ENCODE results near the gene FBXW12. TPM values are rescaled to one million over a fixed set of nuclear protein-coding genes. Genes with fewer than 3 reads are reported as not detected.

The FBXW12 gene
- total RNA-seq, 4 donors from 2014 or later = not detected

DNA sequence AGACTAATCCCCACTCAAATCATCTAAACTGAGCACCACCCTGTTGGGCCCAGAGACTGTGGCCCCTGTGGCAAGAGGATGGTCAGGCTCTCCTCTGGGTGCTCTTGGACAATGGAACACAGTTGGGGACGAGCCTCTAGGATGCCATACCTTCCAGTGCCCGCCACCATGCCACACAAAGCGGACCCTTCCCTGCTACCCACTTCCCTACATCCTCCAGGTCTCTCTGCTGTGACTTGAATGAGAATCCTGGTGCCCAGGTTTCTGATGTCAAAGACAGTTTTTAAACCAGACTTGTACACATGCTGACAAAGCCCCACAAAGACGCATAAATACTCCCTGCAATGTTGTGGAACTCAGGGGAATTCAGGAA lies 63.2 kb downstream of the FBXW12 start:
- Histone ChIP-seq H3K9me3 (no peaks in the 10 kb centered on the region), H3K36me3 (peaks cover 0 to 11% (median 0%) of the 10 kb centered on the region in 3 donors), H3K4me1 (peaks cover 51 to 78% (median 66%) of the 10 kb centered on the region in 3 donors), H3K4me3 (no peak overlapping the region), H3K27me3 (no peaks in the 10 kb centered on the region), H3K27ac (peak overlapping the region; percentile 95 to 98 (median 96))
- 80 to 94% methylated on average over 1 to 3 of the region's 4 CpGs for WGBS, 2 donors
- intact Hi-C loops (cut with DNase I) = loop anchor here (2.0 to 5.0 kb wide), 2 partner anchors 162 to 243 kb away; no protein-coding TSS in a partner anchor
- TF ChIP-seq CTCF (IDR thresholded peaks at IDR 0.05) (no peak), POLR2A (IDR thresholded peaks at IDR 0.05) (no peak)
- no peak for DNase-seq

DNA sequence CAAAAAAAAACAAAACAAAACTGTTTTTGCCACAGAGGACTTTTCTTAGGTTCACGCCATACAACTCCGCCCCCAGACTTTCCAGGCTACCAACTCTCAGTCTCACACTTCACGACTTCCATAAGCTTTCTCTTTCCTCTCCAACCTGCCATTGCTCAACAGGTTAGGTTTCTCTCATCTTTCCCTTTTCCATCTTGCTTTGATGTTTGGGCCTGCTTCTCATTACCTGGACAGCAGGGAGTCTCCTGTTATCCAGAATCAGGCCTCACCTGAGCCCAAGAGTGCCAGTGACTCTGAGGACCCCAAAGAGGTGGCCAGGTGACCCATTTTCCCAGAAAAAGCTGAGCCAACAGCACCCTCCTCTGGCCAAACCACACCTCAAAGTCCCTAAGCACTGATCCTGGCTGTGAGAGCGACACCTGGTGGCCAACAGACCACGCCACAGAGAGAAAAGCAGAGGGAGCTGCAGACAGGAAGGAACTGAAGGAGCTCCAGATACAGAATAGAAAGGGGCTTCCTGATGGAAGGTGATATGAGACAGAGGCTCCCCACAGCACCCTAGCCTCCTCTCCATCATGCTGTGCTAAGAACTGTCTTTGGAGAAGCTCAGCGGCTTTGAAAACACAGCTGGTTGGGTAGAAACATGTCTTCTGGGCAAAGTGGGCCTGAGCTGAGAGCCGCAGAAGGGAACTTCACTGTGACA lies 63.9 kb downstream of the FBXW12 start:
- intact Hi-C loops (cut with DNase I) = loop anchor here (2.0 to 5.0 kb wide), 3 partner anchors 37 to 244 kb away; no protein-coding TSS in a partner anchor
- no peak for TF ChIP-seq POLR2A (IDR thresholded peaks at IDR 0.05)
- TF ChIP-seq CTCF (IDR thresholded peaks at IDR 0.05) = peak; percentile 99 to 100 (median 100)
- Histone ChIP-seq H3K27me3 (no peaks in the 10 kb centered on the region), H3K4me3 (no peak overlapping the region), H3K4me1 (peaks cover 45 to 74% (median 60%) of the 10 kb centered on the region in 3 donors), H3K9me3 (no peaks in the 10 kb centered on the region), H3K36me3 (peaks cover 0 to 11% (median 0%) of the 10 kb centered on the region in 3 donors), H3K27ac (peak overlapping the region; percentile 95 to 98 (median 96))
- 22 to 31% methylated on average over 7 of the region's 7 CpGs for WGBS, 2 donors
- DNase-seq = no peak

DNA sequence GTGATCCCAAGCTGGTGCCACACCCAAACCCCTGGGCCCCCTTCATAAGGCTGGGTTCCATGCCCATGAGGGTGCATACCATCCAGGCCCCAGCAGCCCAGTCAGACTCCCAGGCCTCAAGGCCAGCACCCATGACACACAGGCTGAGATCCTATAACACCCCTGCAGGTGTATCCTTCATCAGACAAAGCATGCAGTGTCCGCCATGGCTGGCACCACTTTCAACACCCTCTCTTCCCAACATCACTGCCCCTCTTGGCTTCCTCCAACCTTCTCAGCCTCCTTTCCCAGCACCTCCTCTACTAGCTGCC lies 64.4 kb downstream of the FBXW12 start:
- Histone ChIP-seq H3K27me3 (no peaks in the 10 kb centered on the region), H3K9me3 (no peaks in the 10 kb centered on the region)

GRCh38 chr3:48436855-48437254 lies 64.8 kb downstream of the FBXW12 start:
- 86 to 88% methylated on average over 7 of the region's 7 CpGs for WGBS, 2 donors
- Histone ChIP-seq H3K36me3 (peaks cover 0 to 17% (median 0%) of the 10 kb centered on the region in 3 donors), H3K27me3 (no peaks in the 10 kb centered on the region), H3K9me3 (no peaks in the 10 kb centered on the region), H3K4me3 (no peak overlapping the region), H3K27ac (peak overlapping the region in 3 of 4 donors; percentile 3 to 98 (median 72)), H3K4me1 (peaks cover 43 to 74% (median 60%) of the 10 kb centered on the region in 3 donors)
- intact Hi-C loops (cut with DNase I) = loop anchor here (2.0 to 5.0 kb wide), 2 partner anchors 38 to 245 kb away; no protein-coding TSS in a partner anchor
- DNase-seq = no peak
- TF ChIP-seq CTCF (IDR thresholded peaks at IDR 0.05) (no peak), POLR2A (IDR thresholded peaks at IDR 0.05) (no peak)

More for the DNA sequence above, 64.4 kb downstream of the FBXW12 start:
- intact Hi-C loops (cut with DNase I) = loop anchor here (2.0 to 5.0 kb wide), 2 partner anchors 38 to 244 kb away; no protein-coding TSS in a partner anchor
- peaks cover 0 to 12% (median 0%) of the 10 kb centered on the region in 3 donors for H3K36me3 ChIP-seq
- WGBS, 2 donors = 36 to 53% methylated on average over 1 of the region's 1 CpG
- DNase-seq = no peak
- H3K4me1 ChIP-seq = peaks cover 43 to 74% (median 60%) of the 10 kb centered on the region in 3 donors
- no peak overlapping the region for H3K4me3 ChIP-seq
- H3K27ac ChIP-seq = peak overlapping the region in 3 of 4 donors; percentile 72 to 98 (median 96)
- TF ChIP-seq POLR2A (IDR thresholded peaks at IDR 0.05) = no peak
- no peak for TF ChIP-seq CTCF (IDR thresholded peaks at IDR 0.05)

DNA sequence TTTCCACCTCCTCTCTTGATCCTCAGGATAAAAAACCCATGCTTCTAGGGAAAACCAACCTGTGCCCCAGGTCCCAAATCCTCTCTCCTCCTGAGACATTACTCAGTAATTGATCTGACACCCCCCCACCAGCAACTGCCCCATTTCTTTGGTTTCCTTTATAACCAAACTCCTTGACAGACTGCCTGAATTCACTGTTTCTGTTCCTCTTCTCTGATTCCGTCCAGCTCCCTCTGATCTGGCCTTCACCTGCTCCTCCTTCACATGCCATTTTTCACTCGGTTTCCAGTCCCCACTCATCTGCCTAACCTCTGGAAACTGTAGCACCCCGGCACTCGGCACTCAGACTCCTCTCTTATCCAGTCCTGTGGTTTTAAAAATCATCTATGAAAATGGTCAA lies 65.8 kb downstream of the FBXW12 start:
- Histone ChIP-seq H3K27me3 (no peaks in the 10 kb centered on the region), H3K36me3 (peaks cover 0 to 24% (median 2%) of the 10 kb centered on the region in 3 donors), H3K4me3 (no peak overlapping the region), H3K9me3 (no peaks in the 10 kb centered on the region), H3K4me1 (peaks cover 40 to 68% (median 55%) of the 10 kb centered on the region in 3 donors), H3K27ac (no peak overlapping the region)
- 82 to 84% methylated on average over 4 of the region's 4 CpGs for WGBS, 2 donors
- TF ChIP-seq POLR2A (IDR thresholded peaks at IDR 0.05) (no peak), CTCF (IDR thresholded peaks at IDR 0.05) (no peak)
- no peak for DNase-seq
- intact Hi-C loops (cut with DNase I) = loop anchor here (2.0 to 5.0 kb wide), 2 partner anchors 39 to 246 kb away; no protein-coding TSS in a partner anchor
